ENCODE data around the gene ADAMTS9. TPM values are rescaled to one million over a fixed set of nuclear protein-coding genes. Genes with fewer than 3 reads are reported as not detected.

Gene ADAMTS9
- total RNA-seq, 1 donor from 2014 or later = 47.7 TPM

GRCh38 chr3:64681015-64681414, 6.8 kb downstream of the ADAMTS9 start:
- Histone ChIP-seq H3K9ac (no peak overlapping the region), H3K27me3 (peaks cover 38% of the 10 kb centered on the region), H3K4me2 (no peak overlapping the region), H2AFZ (replicated peaks) (no peak overlapping the region), H3F3A (ENCODE audit: low read depth) (peaks cover 25% of the 10 kb centered on the region), H3K9me3 (ENCODE audit: low read depth) (no peaks in the 10 kb centered on the region), H3K4me1 (peaks cover 24% of the 10 kb centered on the region), H4K20me1 (ENCODE audit: low read depth) (peaks cover 21% of the 10 kb centered on the region), H3K4me3 (no peak overlapping the region), H3K27ac (no peak overlapping the region), H3K36me3 (no peaks in the 10 kb centered on the region), H3K79me2 (ENCODE audit: low read depth) (peaks cover 14% of the 10 kb centered on the region)
- no peak overlapping the region for H3K27ac Mint-ChIP-seq
- H3K4me3 Mint-ChIP-seq = no peak overlapping the region
- peaks cover 34% of the 10 kb centered on the region for H3K36me3 Mint-ChIP-seq
- no peak for DNase-seq (ENCODE audit: low spot score)
- peaks cover 3% of the 10 kb centered on the region for H3K27me3 Mint-ChIP-seq (ENCODE audit: insufficient read depth, low read depth)
- peaks cover 46% of the 10 kb centered on the region for H3K4me1 Mint-ChIP-seq
- H3K9me3 Mint-ChIP-seq = no peaks in the 10 kb centered on the region
- TF ChIP-seq, protein P1, sequence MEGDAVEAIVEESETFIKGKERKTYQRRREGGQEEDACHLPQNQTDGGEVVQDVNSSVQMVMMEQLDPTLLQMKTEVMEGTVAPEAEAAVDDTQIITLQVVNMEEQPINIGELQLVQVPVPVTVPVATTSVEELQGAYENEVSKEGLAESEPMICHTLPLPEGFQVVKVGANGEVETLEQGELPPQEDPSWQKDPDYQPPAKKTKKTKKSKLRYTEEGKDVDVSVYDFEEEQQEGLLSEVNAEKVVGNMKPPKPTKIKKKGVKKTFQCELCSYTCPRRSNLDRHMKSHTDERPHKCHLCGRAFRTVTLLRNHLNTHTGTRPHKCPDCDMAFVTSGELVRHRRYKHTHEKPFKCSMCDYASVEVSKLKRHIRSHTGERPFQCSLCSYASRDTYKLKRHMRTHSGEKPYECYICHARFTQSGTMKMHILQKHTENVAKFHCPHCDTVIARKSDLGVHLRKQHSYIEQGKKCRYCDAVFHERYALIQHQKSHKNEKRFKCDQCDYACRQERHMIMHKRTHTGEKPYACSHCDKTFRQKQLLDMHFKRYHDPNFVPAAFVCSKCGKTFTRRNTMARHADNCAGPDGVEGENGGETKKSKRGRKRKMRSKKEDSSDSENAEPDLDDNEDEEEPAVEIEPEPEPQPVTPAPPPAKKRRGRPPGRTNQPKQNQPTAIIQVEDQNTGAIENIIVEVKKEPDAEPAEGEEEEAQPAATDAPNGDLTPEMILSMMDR (IDR thresholded peaks at IDR 0.05) = no peak
- no peak for TF ChIP-seq EZH2phosphoT487 (IDR thresholded peaks at IDR 0.05)
- TF ChIP-seq EZH2 (IDR thresholded peaks at IDR 0.05) = no peak

GRCh38 chr3:64680334-64680733, 7.5 kb downstream of the ADAMTS9 start:
- Mint-ChIP-seq H3K36me3 (peaks cover 34% of the 10 kb centered on the region), H3K27me3 (ENCODE audit: insufficient read depth, low read depth) (peaks cover 3% of the 10 kb centered on the region), H3K27ac (no peak overlapping the region), H3K4me3 (no peak overlapping the region), H3K4me1 (peaks cover 46% of the 10 kb centered on the region), H3K9me3 (no peaks in the 10 kb centered on the region)
- Histone ChIP-seq H3K79me2 (ENCODE audit: low read depth) (peaks cover 14% of the 10 kb centered on the region), H3K27ac (no peak overlapping the region), H3K9ac (no peak overlapping the region), H3F3A (ENCODE audit: low read depth) (peaks cover 19% of the 10 kb centered on the region), H3K9me3 (ENCODE audit: low read depth) (no peaks in the 10 kb centered on the region), H3K36me3 (no peaks in the 10 kb centered on the region), H3K4me2 (no peak overlapping the region), H3K4me1 (peaks cover 24% of the 10 kb centered on the region), H3K4me3 (no peak overlapping the region), H4K20me1 (ENCODE audit: low read depth) (peaks cover 21% of the 10 kb centered on the region), H3K27me3 (peaks cover 37% of the 10 kb centered on the region), H2AFZ (replicated peaks) (no peak overlapping the region)
- no peak for DNase-seq (ENCODE audit: low spot score)
- TF ChIP-seq EZH2phosphoT487 (IDR thresholded peaks at IDR 0.05) (no peak), EZH2 (IDR thresholded peaks at IDR 0.05) (no peak)
- TF ChIP-seq, protein P1 (IDR thresholded peaks at IDR 0.05) = no peak

GRCh38 chr3:64677961-64678716, 9.7 kb downstream of the ADAMTS9 start:
- Histone ChIP-seq H3K9me3 (ENCODE audit: low read depth) (no peaks in the 10 kb centered on the region), H2AFZ (replicated peaks) (no peak overlapping the region), H4K20me1 (ENCODE audit: low read depth) (peaks cover 16% of the 10 kb centered on the region), H3K27ac (no peak overlapping the region), H3K79me2 (ENCODE audit: low read depth) (peaks cover 7% of the 10 kb centered on the region), H3K4me3 (no peak overlapping the region), H3K4me1 (peaks cover 26% of the 10 kb centered on the region), H3K4me2 (no peak overlapping the region), H3K36me3 (no peaks in the 10 kb centered on the region), H3K27me3 (peaks cover 15% of the 10 kb centered on the region), H3K9ac (no peak overlapping the region), H3F3A (ENCODE audit: low read depth) (peaks cover 22% of the 10 kb centered on the region)
- Mint-ChIP-seq H3K9me3 (no peaks in the 10 kb centered on the region), H3K4me1 (peaks cover 29% of the 10 kb centered on the region), H3K27me3 (ENCODE audit: insufficient read depth, low read depth) (no peaks in the 10 kb centered on the region), H3K4me3 (no peak overlapping the region), H3K27ac (no peak overlapping the region), H3K36me3 (peaks cover 34% of the 10 kb centered on the region)
- no peak for DNase-seq (ENCODE audit: low spot score)
- TF ChIP-seq, protein P1 (IDR thresholded peaks at IDR 0.05) = no peak
- no peak for TF ChIP-seq EZH2phosphoT487 (IDR thresholded peaks at IDR 0.05)
- no peak for TF ChIP-seq EZH2 (IDR thresholded peaks at IDR 0.05)

Measured in neural progenitor cell (in vitro differentiated cells).